ENCODE data around the gene USP37. TPM values are rescaled to one million over a fixed set of nuclear protein-coding genes. Genes with fewer than 3 reads are reported as not detected.

USP37 gene
- total and polyA plus RNA-seq, 2 of the 13 experiments (the other 11 are each of a cell fraction or from before 2014, with no cell fraction given): 6.5 to 30.6 TPM

GRCh38 chr2:218406949-218407618, 161.1 kb downstream of the USP37 start (continued):
- TF ChIP-seq, protein P1, sequence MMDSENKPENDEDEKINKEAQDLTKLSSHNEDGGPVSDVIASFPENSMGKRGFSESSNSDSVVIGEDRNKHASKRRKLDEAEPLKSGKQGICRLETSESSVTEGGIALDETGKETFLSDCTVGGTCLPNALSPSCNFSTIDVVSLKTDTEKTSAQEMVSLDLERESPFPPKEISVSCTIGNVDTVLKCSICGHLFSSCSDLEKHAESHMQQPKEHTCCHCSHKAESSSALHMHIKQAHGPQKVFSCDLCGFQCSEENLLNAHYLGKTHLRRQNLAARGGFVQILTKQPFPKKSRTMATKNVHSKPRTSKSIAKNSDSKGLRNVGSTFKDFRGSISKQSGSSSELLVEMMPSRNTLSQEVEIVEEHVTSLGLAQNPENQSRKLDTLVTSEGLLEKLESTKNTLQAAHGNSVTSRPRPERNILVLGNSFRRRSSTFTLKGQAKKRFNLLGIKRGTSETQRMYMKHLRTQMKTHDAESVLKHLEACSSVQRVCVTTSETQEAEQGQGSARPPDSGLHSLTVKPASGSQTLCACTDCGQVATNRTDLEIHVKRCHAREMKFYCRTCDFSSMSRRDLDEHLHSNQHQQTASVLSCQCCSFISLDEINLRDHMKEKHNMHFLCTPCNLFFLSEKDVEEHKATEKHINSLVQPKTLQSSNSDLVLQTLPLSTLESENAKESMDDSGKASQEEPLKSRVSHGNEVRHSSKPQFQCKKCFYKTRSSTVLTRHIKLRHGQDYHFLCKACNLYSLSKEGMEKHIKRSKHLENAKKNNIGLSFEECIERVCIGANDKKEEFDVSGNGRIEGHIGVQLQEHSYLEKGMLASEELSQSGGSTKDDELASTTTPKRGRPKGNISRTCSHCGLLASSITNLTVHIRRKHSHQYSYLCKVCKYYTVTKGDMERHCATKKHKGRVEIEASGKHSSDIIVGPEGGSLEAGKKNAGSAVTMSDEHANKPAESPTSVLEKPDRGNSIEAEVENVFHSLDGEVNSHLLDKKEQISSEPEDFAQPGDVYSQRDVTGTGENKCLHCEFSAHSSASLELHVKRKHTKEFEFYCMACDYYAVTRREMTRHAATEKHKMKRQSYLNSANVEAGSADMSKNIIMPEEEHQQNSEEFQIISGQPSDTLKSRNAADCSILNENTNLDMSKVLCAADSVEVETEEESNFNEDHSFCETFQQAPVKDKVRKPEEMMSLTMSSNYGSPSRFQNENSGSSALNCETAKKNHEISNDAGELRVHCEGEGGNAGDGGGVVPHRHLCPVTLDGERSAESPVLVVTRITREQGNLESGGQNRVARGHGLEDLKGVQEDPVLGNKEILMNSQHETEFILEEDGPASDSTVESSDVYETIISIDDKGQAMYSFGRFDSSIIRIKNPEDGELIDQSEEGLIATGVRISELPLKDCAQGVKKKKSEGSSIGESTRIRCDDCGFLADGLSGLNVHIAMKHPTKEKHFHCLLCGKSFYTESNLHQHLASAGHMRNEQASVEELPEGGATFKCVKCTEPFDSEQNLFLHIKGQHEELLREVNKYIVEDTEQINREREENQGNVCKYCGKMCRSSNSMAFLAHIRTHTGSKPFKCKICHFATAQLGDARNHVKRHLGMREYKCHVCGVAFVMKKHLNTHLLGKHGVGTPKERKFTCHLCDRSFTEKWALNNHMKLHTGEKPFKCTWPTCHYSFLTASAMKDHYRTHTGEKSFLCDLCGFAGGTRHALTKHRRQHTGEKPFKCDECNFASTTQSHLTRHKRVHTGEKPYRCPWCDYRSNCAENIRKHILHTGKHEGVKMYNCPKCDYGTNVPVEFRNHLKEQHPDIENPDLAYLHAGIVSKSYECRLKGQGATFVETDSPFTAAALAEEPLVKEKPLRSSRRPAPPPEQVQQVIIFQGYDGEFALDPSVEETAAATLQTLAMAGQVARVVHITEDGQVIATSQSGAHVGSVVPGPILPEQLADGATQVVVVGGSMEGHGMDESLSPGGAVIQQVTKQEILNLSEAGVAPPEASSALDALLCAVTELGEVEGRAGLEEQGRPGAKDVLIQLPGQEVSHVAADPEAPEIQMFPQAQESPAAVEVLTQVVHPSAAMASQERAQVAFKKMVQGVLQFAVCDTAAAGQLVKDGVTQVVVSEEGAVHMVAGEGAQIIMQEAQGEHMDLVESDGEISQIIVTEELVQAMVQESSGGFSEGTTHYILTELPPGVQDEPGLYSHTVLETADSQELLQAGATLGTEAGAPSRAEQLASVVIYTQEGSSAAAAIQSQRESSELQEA (CRISPR knock-in tag; IDR thresholded peaks at IDR 0.05; ENCODE audit: not compliant biosample characterization): no peak
- TF ChIP-seq RELA (CRISPR knock-in tag; IDR thresholded peaks at IDR 0.05) (no peak), ZNF484 (CRISPR knock-in tag; IDR thresholded peaks at IDR 0.05; ENCODE audit: borderline replicate concordance, low read depth) (no peak), ZNF574 (CRISPR knock-in tag; IDR thresholded peaks at IDR 0.05) (no peak; the same call in 1 of the 2 replicates), ZFY (CRISPR knock-in tag; IDR thresholded peaks at IDR 0.05) (no peak), ZNF614 (CRISPR knock-in tag; IDR thresholded peaks at IDR 0.05; ENCODE audit: borderline replicate concordance) (no peak; the same call in 1 of the 2 replicates), ZNF33B (CRISPR knock-in tag; IDR thresholded peaks at IDR 0.05) (no peak), NFKBIZ (CRISPR knock-in tag; IDR thresholded peaks at IDR 0.05) (no peak), TCF7L2 (IDR thresholded peaks at IDR 0.05; ENCODE audit: low read depth, low read length) (no peak), HNRNPLL (IDR thresholded peaks at IDR 0.05; ENCODE audit: low read depth, low read length, poor library complexity, severe bottlenecking) (no peak), ASH2L (IDR thresholded peaks at IDR 0.05; ENCODE audit: insufficient read length, low read depth, low read length) (no peak), HNRNPH1 (optimal IDR thresholded peaks at IDR 0.05; ENCODE audit: low read depth, low read length) (no peak), SYNCRIP (IDR thresholded peaks at IDR 0.05; ENCODE audit: insufficient read depth, low read depth, low read length) (no peak), TBP (CRISPR knock-in tag; IDR thresholded peaks at IDR 0.05) (no peak)
- TF ChIP-seq, protein P2, sequence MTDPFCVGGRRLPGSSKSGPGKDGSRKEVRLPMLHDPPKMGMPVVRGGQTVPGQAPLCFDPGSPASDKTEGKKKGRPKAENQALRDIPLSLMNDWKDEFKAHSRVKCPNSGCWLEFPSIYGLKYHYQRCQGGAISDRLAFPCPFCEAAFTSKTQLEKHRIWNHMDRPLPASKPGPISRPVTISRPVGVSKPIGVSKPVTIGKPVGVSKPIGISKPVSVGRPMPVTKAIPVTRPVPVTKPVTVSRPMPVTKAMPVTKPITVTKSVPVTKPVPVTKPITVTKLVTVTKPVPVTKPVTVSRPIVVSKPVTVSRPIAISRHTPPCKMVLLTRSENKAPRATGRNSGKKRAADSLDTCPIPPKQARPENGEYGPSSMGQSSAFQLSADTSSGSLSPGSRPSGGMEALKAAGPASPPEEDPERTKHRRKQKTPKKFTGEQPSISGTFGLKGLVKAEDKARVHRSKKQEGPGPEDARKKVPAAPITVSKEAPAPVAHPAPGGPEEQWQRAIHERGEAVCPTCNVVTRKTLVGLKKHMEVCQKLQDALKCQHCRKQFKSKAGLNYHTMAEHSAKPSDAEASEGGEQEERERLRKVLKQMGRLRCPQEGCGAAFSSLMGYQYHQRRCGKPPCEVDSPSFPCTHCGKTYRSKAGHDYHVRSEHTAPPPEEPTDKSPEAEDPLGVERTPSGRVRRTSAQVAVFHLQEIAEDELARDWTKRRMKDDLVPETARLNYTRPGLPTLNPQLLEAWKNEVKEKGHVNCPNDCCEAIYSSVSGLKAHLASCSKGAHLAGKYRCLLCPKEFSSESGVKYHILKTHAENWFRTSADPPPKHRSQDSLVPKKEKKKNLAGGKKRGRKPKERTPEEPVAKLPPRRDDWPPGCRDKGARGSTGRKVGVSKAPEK (CRISPR knock-in tag; IDR thresholded peaks at IDR 0.05; ENCODE audit: borderline replicate concordance): no peak

Measured in HepG2 (cell line).